ENCODE measurements around the gene MYO15B.

MYO15B gene

GRCh38 chr17:75601057-75601987 lies 13.7 kb downstream of the MYO15B start:
- peak in 1 of 3 donors; percentile 54 for DNase-seq (ENCODE audit: low read depth in 3 of 3, low spot score in 1 of 3)

- DNase-seq (ENCODE audit: low read depth in 3 of 3, low spot score in 1 of 3), result no peak
Observed at GRCh38 chr17:75602644-75603043, 15.0 kb downstream of the MYO15B start.

- DNase-seq (ENCODE audit: low read depth in 3 of 3, low spot score in 1 of 3), result no peak
Observed at GRCh38 chr17:75603123-75603522, 15.5 kb downstream of the MYO15B start.

- no peak for DNase-seq (ENCODE audit: low read depth in 3 of 3, low spot score in 1 of 3)
Observed at GRCh38 chr17:75604034-75604695, 16.6 kb downstream of the MYO15B start.

GRCh38 chr17:75605790-75606189 lies 18.2 kb downstream of the MYO15B start:
- DNase-seq (ENCODE audit: low read depth in 3 of 3, low spot score in 1 of 3), result no peak

GRCh38 chr17:75607086-75607485 lies 19.5 kb downstream of the MYO15B start:
- DNase-seq (ENCODE audit: low read depth in 3 of 3, low spot score in 1 of 3), result no peak

GRCh38 chr17:75610103-75610984 lies 22.7 kb downstream of the MYO15B start:
- DNase-seq (ENCODE audit: low read depth in 3 of 3, low spot score in 1 of 3), result no peak

GRCh38 chr17:75611851-75612429 lies 24.3 kb downstream of the MYO15B start:
- no peak for DNase-seq (ENCODE audit: low read depth in 3 of 3, low spot score in 1 of 3)

- no peak for DNase-seq (ENCODE audit: low read depth in 3 of 3, low spot score in 1 of 3)
Observed at GRCh38 chr17:75612906-75613626, 25.5 kb downstream of the MYO15B start.

GRCh38 chr17:75614006-75614405 lies 26.4 kb downstream of the MYO15B start:
- no peak for DNase-seq (ENCODE audit: low read depth in 3 of 3, low spot score in 1 of 3)

- no peak for DNase-seq (ENCODE audit: low read depth in 3 of 3, low spot score in 1 of 3)
Observed at GRCh38 chr17:75614556-75615270, 27.1 kb downstream of the MYO15B start.

- DNase-seq (ENCODE audit: low read depth in 3 of 3, low spot score in 1 of 3), result no peak
Observed at GRCh38 chr17:75615301-75615700, 27.7 kb downstream of the MYO15B start.

GRCh38 chr17:75616521-75617122 lies 29.0 kb downstream of the MYO15B start:
- no peak for DNase-seq (ENCODE audit: low read depth in 3 of 3, low spot score in 1 of 3)

GRCh38 chr17:75617218-75617617 lies 29.6 kb downstream of the MYO15B start:
- no peak for DNase-seq (ENCODE audit: low read depth in 3 of 3, low spot score in 1 of 3)

GRCh38 chr17:75617675-75618074 lies 30.1 kb downstream of the MYO15B start:
- DNase-seq (ENCODE audit: low read depth in 3 of 3, low spot score in 1 of 3), result no peak

- peak in 1 of 3 donors; percentile 14 for DNase-seq (ENCODE audit: low read depth in 3 of 3, low spot score in 1 of 3)
Observed at GRCh38 chr17:75619506-75620431, 32.2 kb downstream of the MYO15B start.

- no peak for DNase-seq (ENCODE audit: low read depth in 3 of 3, low spot score in 1 of 3)
Observed at GRCh38 chr17:75621489-75621888, 33.9 kb downstream of the MYO15B start.

- DNase-seq (ENCODE audit: low read depth in 3 of 3, low spot score in 1 of 3), result no peak
Observed at GRCh38 chr17:75622076-75622475, 34.5 kb downstream of the MYO15B start.

All from stimulated activated CD4-positive, alpha-beta T cell treated with anti-CD3 and anti-CD28 coated beads, TNF-alpha, amount 100 ng/mL, for 1 hour (primary cell).